MCF 10A (cell line): ENCODE results near the gene CBY1. TPM values are rescaled to one million over a fixed set of nuclear protein-coding genes. Genes with fewer than 3 reads are reported as not detected.
A peak's percentile ranks its signal among the peaks of the same experiment; 100 is the strongest.
"Not testable (repeated sequence)": the region's sequence is repeated elsewhere in the genome, so short reads cannot be mapped to it uniquely, and the experiment has no call there.

Source experiments
- BruUV-seq: library from RNA; stranded (reverse); fragments of 400-500 nt; replicated peaks from 2 replicates; lab custom pipeline; 2021; lab: Mats Ljungman, UMichigan
- CTCF ChIA-PET: fragments of 300-600 bp; sonication (Branson Sonifier 250); formaldehyde crosslinking; extraction: SDS; loops from one replicate; lab custom pipeline; 2021; ENCODE audit warnings: antibody characterized with exemption, inconsistent platforms; lab: Yijun Ruan, JAX
- POLR2A ChIA-PET: fragments of 300-600, 350-650 bp; sonication (Branson Sonifier 250); formaldehyde crosslinking; extraction: SDS; loops from one replicate; lab custom pipeline; 2020; ENCODE audit warnings: antibody characterized with exemption, inconsistent platforms; lab: Yijun Ruan, JAX
- DNase-seq: peaks from one replicate; pipeline ENCODE4 v3.0.0-alpha.2; 2018; ENCODE audit not compliant: unreplicated experiment
- H3K27ac Mint-ChIP-seq: one replicate; pipeline ENCODE4 v1.8.0; 2022; ENCODE audit warnings: mild to moderate bottlenecking, low read depth, mixed read lengths; ENCODE audit not compliant: unreplicated experiment
- H3K27me3 Mint-ChIP-seq: one replicate; pipeline ENCODE4 v1.8.0; 2022; ENCODE audit warnings: mixed read lengths; ENCODE audit not compliant: insufficient read depth, unreplicated experiment
- H3K36me3 Mint-ChIP-seq: one replicate; pipeline ENCODE4 v1.8.0; 2022; ENCODE audit warnings: mild to moderate bottlenecking, moderate library complexity, mixed read lengths; ENCODE audit not compliant: insufficient read depth, unreplicated experiment
- H3K4me1 Mint-ChIP-seq: one replicate; pipeline ENCODE4 v1.8.0; 2022; ENCODE audit warnings: mixed read lengths; ENCODE audit not compliant: insufficient read depth, unreplicated experiment
- H3K4me3 Mint-ChIP-seq: one replicate; pipeline ENCODE4 v1.8.0; 2022; ENCODE audit warnings: mild to moderate bottlenecking, moderate library complexity, mixed read lengths; ENCODE audit not compliant: unreplicated experiment
- H3K9me3 Mint-ChIP-seq: one replicate; pipeline ENCODE4 v1.8.0; 2022; ENCODE audit warnings: mixed read lengths; ENCODE audit not compliant: unreplicated experiment
- intact Hi-C: fragments of 100-400 bp; cut with micrococcal nuclease; formaldehyde crosslinking; loops from 2 replicates; pipeline ENCODE4 v1.14.1; 2022
- total RNA-seq: library from RNA; stranded (reverse); gene quantifications from 2 replicates; pipeline ENCODE4 v1.2.3, GENCODE V29; 2022
- TF ChIP-seq, protein P1 (sequence below): fragments of 200-600 bp; IDR thresholded peaks from one replicate; pipeline ENCODE4 v1.8.0; 2022; ENCODE audit warnings: antibody characterized with exemption, mild to moderate bottlenecking; ENCODE audit not compliant: unreplicated experiment

The CBY1 gene
- total RNA-seq, 1 experiment from 2014 or later = 40.6 TPM

GRCh38 chr22:38614332-38615063 lies 41.9 kb upstream of the CBY1 start:
- BruUV-seq = no TSS peak
- Mint-ChIP-seq H3K36me3 (peaks cover 22% of the 10 kb centered on the region), H3K27ac (no peak overlapping the region), H3K9me3 (no peaks in the 10 kb centered on the region), H3K4me3 (no peak overlapping the region), H3K4me1 (no peaks in the 10 kb centered on the region), H3K27me3 (no peaks in the 10 kb centered on the region)
- DNase-seq = no peak
- TF ChIP-seq, protein P1, sequence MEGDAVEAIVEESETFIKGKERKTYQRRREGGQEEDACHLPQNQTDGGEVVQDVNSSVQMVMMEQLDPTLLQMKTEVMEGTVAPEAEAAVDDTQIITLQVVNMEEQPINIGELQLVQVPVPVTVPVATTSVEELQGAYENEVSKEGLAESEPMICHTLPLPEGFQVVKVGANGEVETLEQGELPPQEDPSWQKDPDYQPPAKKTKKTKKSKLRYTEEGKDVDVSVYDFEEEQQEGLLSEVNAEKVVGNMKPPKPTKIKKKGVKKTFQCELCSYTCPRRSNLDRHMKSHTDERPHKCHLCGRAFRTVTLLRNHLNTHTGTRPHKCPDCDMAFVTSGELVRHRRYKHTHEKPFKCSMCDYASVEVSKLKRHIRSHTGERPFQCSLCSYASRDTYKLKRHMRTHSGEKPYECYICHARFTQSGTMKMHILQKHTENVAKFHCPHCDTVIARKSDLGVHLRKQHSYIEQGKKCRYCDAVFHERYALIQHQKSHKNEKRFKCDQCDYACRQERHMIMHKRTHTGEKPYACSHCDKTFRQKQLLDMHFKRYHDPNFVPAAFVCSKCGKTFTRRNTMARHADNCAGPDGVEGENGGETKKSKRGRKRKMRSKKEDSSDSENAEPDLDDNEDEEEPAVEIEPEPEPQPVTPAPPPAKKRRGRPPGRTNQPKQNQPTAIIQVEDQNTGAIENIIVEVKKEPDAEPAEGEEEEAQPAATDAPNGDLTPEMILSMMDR = no peak
- ChIA-PET POLR2A (interaction anchor here (0.5 to 0.8 kb wide), 2 partner anchors 60 to 79 kb away, joined by 3 to 4 read pairs; no protein-coding TSS in a partner anchor), CTCF (interaction anchor here (0.7 to 0.9 kb wide), 2 partner anchors 13 to 112 kb away, joined by 3 read pairs; no protein-coding TSS in a partner anchor)
- intact Hi-C loops = no loop called here

- H3K4me3 Mint-ChIP-seq, BruUV-seq, intact Hi-C loops, H3K9me3 Mint-ChIP-seq, H3K27me3 Mint-ChIP-seq, POLR2A ChIA-PET, DNase-seq, H3K4me1 Mint-ChIP-seq, H3K27ac Mint-ChIP-seq: not testable (repeated sequence)
- CTCF ChIA-PET = interaction anchor here (0.7 kb wide), 1 partner anchor 113 kb away, joined by 3 read pairs; no protein-coding TSS in a partner anchor
- peaks cover 22% of the 10 kb centered on the region for H3K36me3 Mint-ChIP-seq
These were observed 41.4 kb upstream of the CBY1 start for GRCh38 chr22:38615064-38615405.

DNA sequence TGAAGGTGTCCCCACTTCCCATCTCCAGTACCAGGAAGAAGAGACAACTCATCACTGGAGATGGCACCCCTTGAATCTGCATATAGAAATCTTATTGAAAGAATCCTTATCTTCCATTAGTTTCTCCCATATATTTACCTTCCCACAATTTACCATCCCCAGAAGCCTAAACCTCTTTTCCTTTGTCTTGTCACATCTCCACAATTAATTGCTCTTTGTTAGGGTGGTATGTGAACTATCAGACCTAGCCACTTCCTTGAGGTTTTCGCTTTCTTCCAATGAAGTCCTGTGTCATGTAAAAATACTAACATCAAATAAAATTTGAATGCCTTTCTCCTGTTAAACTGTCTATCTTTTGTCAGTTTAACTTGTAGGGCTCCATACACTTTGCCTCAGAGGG lies 38.2 kb upstream of the CBY1 start:
- ChIA-PET CTCF (interaction anchor here (0.6 kb wide), 1 partner anchor 50 kb away, joined by 3 read pairs; no protein-coding TSS in a partner anchor), POLR2A (no interaction called here)
- no peak overlapping the region for H3K27ac Mint-ChIP-seq
- intact Hi-C loops = no loop called here
- TF ChIP-seq, protein P1 = no peak
- peaks cover 16% of the 10 kb centered on the region for H3K36me3 Mint-ChIP-seq
- H3K4me3 Mint-ChIP-seq = no peak overlapping the region
- H3K27me3 Mint-ChIP-seq = no peaks in the 10 kb centered on the region
- no TSS peak for BruUV-seq
- no peak for DNase-seq
- H3K9me3 Mint-ChIP-seq = no peaks in the 10 kb centered on the region
- no peaks in the 10 kb centered on the region for H3K4me1 Mint-ChIP-seq

DNA sequence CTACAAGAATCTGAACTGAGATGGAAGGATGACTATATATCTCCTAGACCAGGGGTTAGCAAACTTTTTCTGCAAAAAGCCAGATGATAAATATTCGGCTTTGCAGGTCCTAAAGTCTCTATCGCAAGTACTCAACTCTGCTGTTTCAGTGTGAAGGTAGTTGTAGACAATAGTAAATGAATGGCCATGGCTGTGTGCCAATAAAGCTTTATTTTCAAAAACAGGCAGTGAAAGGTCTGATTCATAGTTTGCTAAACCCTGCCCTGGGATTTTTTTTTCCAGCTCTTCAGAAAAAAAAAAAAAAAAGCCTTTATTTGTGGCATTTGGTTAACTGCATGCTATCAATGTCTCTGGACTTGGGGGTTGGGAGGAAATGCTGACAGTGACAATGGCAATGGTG lies 37.8 kb upstream of the CBY1 start:
- Mint-ChIP-seq H3K4me3 (no peak overlapping the region), H3K27me3 (no peaks in the 10 kb centered on the region), H3K4me1 (no peaks in the 10 kb centered on the region), H3K27ac (no peak overlapping the region), H3K36me3 (peaks cover 16% of the 10 kb centered on the region), H3K9me3 (no peaks in the 10 kb centered on the region)
- TF ChIP-seq, protein P1 = no peak
- POLR2A ChIA-PET = no interaction called here
- intact Hi-C loops = no loop called here
- CTCF ChIA-PET = interaction anchor here (0.6 kb wide), 1 partner anchor 51 kb away, joined by 3 read pairs; no protein-coding TSS in a partner anchor
- no TSS peak for BruUV-seq
- peak; percentile 10 for DNase-seq
